Glomerular endothelial cell (primary cell): ENCODE measurements around the gene SRRM3. TPM values are rescaled to one million over a fixed set of nuclear protein-coding genes. Genes with fewer than 3 reads are reported as not detected.
"Not testable (repeated sequence)": the region's sequence is repeated elsewhere in the genome, so short reads cannot be mapped to it uniquely, and the experiment has no call there.

ENCODE experiments used
- DNase-seq: peaks from one replicate; pipeline ENCODE4 v3.0.0-alpha.2; 2011; ENCODE audit warnings: low read depth, low spot score; ENCODE audit errors: extremely low read depth
- total RNA-seq: library from RNA; depleted of rRNA; stranded (reverse); fragments of >200 nt; gene quantifications from 2 replicates; pipeline ENCODE4 v1.2.3, GENCODE V29; 2015

The SRRM3 gene
- total RNA-seq, 1 donor from 2014 or later, result 0.23 TPM

DNA sequence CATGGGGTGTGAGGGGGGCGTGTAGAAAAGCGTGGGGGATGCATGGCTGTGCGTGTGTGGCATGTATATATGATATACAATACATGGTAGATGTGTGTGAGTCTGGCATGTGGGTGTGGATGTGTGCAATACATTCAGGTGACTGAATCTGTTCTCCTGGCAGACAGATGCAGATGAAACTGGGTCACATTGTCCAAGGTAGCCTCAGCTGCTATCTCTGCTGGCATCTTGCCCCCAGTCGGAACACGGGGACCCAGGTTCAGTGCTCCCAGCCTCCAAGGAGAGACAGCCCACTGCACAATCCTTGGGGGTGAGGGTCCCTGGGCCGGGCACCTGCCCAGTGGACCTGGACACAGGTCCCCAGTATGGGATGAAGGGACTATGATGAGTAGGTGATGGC lies 12.4 kb upstream of the SRRM3 start:
- no peak for DNase-seq

DNA sequence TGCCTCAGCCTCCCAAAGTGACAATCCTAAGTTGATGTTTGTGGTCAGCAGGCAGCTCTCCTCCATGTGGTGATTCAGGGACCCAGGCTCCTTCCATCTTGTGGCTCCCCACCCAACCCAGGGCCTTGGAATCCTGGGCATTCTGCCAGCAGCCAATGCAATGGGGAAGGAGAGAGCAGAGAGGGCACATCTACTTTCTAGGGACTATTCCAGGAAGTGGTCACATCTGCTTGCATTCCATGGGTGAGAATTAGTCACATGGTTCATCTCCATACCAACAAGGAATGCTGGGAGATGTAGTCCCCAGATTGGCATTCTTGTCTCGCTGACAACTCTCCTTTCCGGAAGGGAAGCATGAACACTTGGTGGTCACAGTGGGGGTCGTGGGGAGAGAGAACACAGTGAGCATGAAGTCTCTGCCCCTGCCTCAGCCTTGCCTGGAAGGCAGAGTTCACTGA lies 9.9 kb upstream of the SRRM3 start:
- no peak for DNase-seq

DNA sequence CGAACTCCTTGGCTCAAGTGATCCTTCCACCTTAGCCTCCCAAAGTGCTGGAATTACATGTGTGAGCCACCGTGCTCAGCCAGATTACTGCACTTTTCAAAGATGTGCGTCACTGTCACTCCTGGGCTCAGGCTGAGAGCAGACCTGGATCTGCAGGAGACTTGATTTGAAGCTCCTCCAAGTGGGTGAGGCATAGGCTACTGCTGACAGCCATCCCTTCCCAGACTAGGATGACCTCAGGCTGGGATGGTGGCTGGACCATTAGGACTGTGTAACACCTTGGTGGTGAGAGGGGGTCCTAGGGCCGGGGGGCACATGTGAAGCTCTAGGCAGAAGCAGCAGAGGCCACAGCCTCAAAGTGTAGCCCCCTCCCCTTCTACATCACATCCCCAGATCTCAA lies 8.2 kb upstream of the SRRM3 start:
- DNase-seq, result no peak

- no peak for DNase-seq
Observed at GRCh38 chr7:76193883-76194282, 7.8 kb upstream of the SRRM3 start.

DNA sequence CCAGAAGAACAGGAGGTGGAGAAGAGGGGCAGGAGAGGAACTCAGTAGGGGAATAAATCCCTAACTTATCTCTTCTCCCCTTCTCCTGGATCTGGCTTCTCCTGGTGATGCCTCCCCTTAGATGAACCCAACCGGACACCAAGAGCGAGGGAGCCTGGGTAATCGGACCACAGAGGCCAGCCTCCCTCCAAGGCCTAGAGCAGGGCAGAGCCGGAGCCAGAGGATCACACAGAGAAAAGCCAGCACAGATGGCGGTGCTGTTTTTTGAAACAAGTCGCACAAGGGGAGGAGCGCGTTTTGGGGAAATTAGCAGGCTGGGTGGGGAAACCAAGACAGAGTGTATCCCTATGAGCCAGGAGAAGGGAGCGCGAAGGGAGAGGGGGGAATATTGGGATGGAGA lies 4.9 kb upstream of the SRRM3 start:
- no peak for DNase-seq

- no peak for DNase-seq
Observed at GRCh38 chr7:76198202-76198601, 3.5 kb upstream of the SRRM3 start.

- DNase-seq, result no peak
Observed at GRCh38 chr7:76202666-76203030, 952 bp downstream of the SRRM3 start.

- no peak for DNase-seq
Observed at GRCh38 chr7:76204147-76204546, 2.5 kb downstream of the SRRM3 start.

DNA sequence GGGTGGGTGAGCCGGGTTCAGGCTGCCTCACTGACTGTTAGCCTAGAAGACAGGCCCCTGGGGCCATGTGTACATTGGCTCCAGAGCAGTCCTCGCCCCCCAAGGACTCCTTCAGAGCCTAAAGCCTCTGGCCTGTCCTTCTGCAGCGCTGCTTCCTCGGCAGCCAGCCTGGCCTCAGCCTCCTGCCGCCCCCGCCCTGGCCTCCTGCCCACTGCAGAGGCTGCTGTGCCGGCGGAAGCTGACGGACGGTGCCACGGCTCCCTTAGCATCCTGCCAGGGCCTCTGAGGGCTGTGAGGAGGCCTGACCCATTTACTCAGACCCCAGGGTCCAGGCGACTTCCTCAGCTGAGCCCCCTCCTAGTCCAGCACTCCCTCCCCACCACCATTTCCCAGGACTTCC lies 4.9 kb downstream of the SRRM3 start:
- DNase-seq, result no peak

DNA sequence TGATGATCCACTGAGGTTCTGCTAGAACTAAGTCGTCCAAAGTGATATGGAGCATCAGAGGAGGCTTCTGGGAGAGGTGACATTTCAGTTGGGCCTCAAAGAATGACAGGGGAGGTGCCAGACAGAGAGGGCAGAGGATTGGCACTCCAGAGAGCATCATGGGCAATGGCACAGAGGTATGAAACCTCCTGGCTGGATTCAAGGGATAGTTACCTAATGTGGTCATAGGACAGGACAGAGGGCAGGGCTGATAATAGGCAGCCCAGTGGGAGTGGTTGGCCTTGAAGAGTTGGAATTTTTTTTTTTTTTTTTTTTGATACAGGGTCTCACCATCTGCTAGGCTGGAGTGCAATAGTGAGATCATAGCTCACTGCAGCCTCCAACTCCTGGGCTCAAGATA lies 7.6 kb downstream of the SRRM3 start:
- no peak for DNase-seq

DNA sequence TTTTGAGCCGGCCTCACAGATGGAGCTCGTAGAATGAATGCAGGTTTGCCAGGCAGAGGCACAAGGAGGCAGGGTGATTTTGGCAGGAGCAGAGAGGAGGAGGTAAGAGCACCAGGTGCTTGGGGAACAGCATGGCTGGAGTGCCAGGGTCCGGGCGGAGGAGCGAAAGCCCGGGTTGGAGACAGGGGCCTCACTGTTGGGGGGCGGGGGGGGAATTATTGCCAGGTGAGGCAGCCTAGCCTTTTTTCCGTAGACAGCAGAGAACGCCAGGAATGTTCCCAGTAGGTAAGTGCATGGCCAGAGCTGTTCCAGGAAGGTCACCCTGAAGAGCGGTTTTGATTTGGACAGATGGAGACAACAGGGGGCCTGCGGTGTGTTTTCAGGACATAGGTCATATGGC lies 9.5 kb downstream of the SRRM3 start:
- no peak for DNase-seq

DNA sequence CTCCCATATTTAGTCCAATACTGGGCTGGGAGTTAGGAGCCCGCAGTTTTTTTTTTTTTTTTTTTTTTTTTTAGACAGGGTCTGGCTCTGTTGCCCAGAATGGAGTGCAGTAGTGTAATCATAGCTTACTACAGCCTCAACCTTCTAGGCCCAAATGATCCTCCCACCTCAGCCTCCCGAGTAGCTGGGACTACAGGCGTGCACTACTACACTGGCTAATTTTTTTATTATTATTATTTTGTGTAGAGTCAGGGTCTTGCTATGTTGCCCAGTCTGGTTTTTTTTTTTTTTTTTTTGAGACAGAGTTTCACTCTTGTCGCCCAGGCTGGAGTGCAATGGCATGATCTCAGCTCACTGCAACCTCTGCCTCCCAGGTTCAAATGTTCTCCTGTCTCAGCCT lies 13.7 kb downstream of the SRRM3 start:
- DNase-seq, result not testable (repeated sequence)

DNA sequence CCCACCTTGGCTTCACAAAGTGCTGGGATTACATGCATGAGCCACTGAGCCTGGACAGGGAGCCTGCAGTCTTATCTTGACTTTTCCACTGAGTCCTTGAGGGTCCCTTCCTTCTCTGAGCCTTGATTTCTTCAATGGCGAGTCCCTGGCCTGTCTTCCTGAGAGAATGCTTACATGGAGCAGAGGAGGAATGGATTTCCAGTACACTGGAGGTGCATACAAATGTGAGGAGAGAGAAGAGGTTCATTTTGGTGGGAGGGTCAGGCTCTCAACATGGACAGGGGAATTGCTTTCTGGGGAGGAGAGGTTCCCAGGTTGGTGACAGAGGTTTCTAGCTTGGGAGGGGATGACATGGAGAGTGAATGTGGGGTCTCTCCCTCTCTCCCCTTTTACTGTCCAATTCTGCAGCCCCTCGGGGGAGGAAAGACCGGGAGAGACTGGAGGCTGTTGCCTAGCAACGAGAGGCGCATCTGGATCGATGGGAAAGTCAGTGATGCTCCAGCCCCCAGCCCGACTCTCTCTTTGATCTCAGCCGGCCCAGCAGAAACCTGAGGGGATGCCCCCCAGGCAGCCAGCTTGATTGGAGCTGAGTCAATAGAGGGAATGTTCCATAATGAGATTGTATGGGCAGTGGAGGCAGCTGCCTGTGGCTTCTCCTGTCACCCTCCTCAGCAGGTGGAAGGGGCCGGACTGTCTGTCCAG lies 14.8 kb downstream of the SRRM3 start:
- no peak for DNase-seq

GRCh38 chr7:76217942-76218566 lies 16.4 kb downstream of the SRRM3 start:
- no peak for DNase-seq

DNA sequence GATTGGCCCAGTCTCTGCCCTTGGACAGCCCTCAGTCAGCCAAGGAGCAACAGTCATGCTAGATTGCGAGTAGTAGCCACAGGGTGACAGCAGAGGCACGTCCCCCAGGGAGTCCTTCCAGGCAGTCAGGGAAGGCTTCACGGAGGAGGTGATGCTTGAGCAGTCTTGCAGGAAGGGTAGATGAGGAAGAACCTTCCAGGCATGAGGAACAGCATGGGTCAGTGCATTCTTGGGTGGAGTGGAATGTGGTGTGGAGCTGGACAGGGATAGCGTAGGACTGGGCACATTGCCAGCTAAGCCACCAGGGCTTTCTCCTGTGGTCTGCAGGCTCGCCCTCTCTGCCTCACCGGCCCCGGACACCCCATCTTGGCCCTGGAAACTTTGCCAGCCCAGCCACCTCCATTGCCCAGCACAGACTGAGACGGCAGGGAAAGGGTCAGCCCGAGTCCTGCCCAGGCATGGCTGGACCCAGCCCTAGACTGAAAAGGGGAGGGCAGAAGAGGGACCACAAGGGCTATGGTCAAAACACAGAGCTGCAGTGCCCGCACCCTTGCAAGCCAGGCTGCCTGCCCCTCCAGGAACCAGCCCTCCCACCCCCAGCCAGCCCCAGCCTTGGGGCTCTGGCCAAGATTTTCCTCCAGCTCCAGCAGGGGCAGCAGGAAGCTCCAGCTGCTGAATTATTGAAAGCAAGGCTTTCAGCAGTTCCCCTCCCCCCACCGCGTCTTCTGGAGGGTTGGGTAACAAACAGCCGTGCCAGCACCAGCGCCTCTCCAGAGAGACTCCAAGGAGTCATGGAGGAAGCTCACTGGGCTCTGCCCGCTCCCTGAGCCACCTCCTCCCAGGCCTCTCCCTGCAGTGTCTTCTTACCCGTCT lies 18.7 kb downstream of the SRRM3 start:
- DNase-seq, result no peak

- DNase-seq, result no peak
Observed at GRCh38 chr7:76222333-76222732, 20.6 kb downstream of the SRRM3 start.

DNA sequence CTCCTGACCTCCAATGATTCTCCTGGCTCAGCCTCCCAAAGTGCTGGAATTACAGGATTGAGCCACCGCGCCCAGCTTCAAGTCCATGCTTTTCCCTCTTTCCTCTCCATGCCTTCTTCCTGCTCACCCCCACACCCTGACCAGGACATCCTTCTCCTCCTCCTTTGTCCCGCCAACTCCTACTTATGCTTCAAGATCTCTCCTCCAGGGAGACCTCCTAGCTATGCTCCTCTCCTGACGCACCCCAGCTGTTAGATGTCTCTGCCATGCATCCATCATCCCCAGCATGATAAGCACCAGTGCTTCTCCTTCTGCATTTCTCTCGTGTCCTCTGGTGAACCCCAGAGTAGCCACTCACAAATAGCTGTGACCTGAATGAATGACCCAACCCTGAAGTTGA lies 21.1 kb downstream of the SRRM3 start:
- no peak for DNase-seq

- DNase-seq, result no peak
Observed at GRCh38 chr7:76223286-76223972, 21.7 kb downstream of the SRRM3 start.

GRCh38 chr7:76224695-76225094 lies 23.0 kb downstream of the SRRM3 start:
- DNase-seq, result no peak

DNA sequence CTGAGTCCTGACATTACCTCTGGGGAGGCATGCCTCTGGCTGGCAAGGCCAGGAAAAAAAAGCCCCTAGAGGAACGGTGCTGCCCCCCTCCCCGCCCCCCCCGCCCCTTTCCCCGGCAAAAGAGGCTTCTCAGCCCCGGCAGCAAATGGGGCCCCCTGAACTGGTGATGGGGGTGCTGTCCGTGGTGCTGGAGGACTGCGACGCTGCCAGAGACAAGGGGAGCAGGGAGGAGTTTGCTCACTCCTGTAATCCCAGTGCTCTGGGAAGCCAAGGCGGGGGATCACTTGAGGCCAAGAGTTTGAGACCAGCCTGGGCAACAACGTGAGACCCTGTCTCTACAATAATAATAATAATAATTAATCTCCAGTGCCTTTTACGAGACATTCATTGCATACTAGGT lies 23.7 kb downstream of the SRRM3 start:
- DNase-seq, result no peak

DNA sequence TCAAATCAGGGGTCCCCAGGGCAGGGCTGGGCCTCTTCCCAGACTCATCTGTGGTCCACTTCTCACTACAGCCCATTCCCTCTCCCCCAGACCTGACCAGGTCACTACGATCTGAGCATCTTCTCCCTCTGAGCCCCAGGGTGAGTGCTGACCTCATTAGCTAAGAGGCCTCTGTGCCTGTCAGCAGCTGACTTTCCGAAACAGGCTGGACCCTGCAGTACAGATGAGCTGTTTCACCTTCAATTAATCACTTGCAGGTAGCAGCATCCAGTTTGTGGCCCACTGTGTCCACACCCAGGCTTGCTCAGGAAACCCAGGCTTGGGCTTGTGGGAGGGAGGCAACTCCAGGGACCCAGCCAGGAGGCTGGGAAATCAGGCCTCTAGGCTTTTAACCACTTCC lies 24.3 kb downstream of the SRRM3 start:
- no peak for DNase-seq
